Testis (tissue), 3 donors: ENCODE results near the gene CNGA3. TPM values are rescaled to one million over a fixed set of nuclear protein-coding genes. Genes with fewer than 3 reads are reported as not detected.

Experiments used
- DNase-seq: peaks from one replicate; pipeline ENCODE4 v3.0.0-alpha.2; 2019
- H3K27ac ChIP-seq, 2 donors: fragments of 200-600 bp; sonication (generic); one replicate each; pipeline ENCODE4 v1.5.1; 2019
- H3K27me3 ChIP-seq: fragments of 200-600 bp; sonication (generic); one replicate; pipeline ENCODE4 v1.5.1; 2019
- H3K36me3 ChIP-seq: fragments of 200-600 bp; sonication (generic); one replicate; pipeline ENCODE4 v1.5.1; 2017; ENCODE audit warnings: low read depth; ENCODE audit errors: missing control alignments
- H3K4me1 ChIP-seq: fragments of 200-600 bp; sonication (generic); one replicate; pipeline ENCODE4 v1.5.1; 2019
- H3K4me3 ChIP-seq, 2 donors: fragments of 200-600 bp; sonication (generic); one replicate each; pipeline ENCODE4 v1.5.1; 2017 to 2019
- H3K9me3 ChIP-seq: fragments of 200-600 bp; sonication (generic); one replicate; pipeline ENCODE4 v1.5.1; 2017
- CTCF ChIP-seq, 3 experiments: fragments of 450-650 bp in 2 of 3; fragments of 200-600 bp in 1 of 3; sonication (generic) in 1 of 3; IDR thresholded peaks; one replicate each; pipeline ENCODE4 v1.5.1; 2016 to 2019; ENCODE audit warnings: antibody characterized with exemption in 3 of 3, mild to moderate bottlenecking in 2 of 3, moderate library complexity in 1 of 3
- POLR2A ChIP-seq: fragments of 450-650 bp; IDR thresholded peaks from one replicate; pipeline ENCODE4 v1.6.1; 2017; ENCODE audit warnings: antibody characterized with exemption, mild to moderate bottlenecking, moderate library complexity
- WGBS, 2 donors: methylation state at CpG; one replicate each; pipeline ENCODE4 v1.1.5; 2018; 5-methylcytosine and 5-hydroxymethylcytosine counted together
- intact Hi-C: fragments of 100-400 bp; cut with DNase I; formaldehyde crosslinking; loops from one replicate; pipeline ENCODE4 v1.15.1; 2023; ENCODE audit warnings: low total_unique reads
- polyA plus RNA-seq: library from polyadenylated mRNA; stranded (reverse); fragments of 350-450 nt; fragmentation: Illumina TruSeq; extraction: RNeasy Lipid Tissue Mini Kit (QIAGEN cat#74804); gene quantifications from one replicate; pipeline ENCODE4 v1.2.3, GENCODE V29; 2014; ENCODE audit warnings: low read depth, low replicate concordance; ENCODE audit not compliant: insufficient read depth
- total RNA-seq, 2 donors: library from RNA; depleted of rRNA; stranded (reverse); fragments of >200 nt; gene quantifications; one replicate each; pipeline ENCODE4 v1.2.3, GENCODE V29; 2016

CNGA3 gene
- total and polyA plus RNA-seq, 3 donors from 2014 or later: 0.63 to 1.5 (median 1.1) TPM

GRCh38 chr2:98348066-98348561 is 1.9 kb downstream of the CNGA3 start:
- Histone ChIP-seq H3K27me3 (no peaks in the 10 kb centered on the region), H3K4me3 (no peak overlapping the region), H3K27ac (no peak overlapping the region), H3K9me3 (no peaks in the 10 kb centered on the region), H3K36me3 (no peaks in the 10 kb centered on the region), H3K4me1 (peaks cover 6% of the 10 kb centered on the region)
- DNase-seq: no peak
- 2 to 6% methylated on average over 15 of the region's 15 CpGs for WGBS, 2 donors
- intact Hi-C loops: no loop called here
- no peak for TF ChIP-seq POLR2A
- TF ChIP-seq CTCF (IDR thresholded peaks at IDR 0.05): no peak

- 86% methylated on average over 1 of the region's 1 CpG for whole genome bisulfite sequencing, 2 donors
- TF ChIP-seq CTCF (IDR thresholded peaks at IDR 0.05) (no peak), POLR2A (no peak)
Measured at GRCh38 chr2:98350411-98350810, 4.2 kb downstream of the CNGA3 start.

GRCh38 chr2:98355881-98356280 is 9.6 kb downstream of the CNGA3 start:
- Histone ChIP-seq H3K36me3 (no peaks in the 10 kb centered on the region), H3K4me1 (no peaks in the 10 kb centered on the region), H3K27me3 (no peaks in the 10 kb centered on the region), H3K27ac (no peak overlapping the region), H3K4me3 (no peak overlapping the region), H3K9me3 (no peaks in the 10 kb centered on the region)
- intact Hi-C loops: no loop called here
- TF ChIP-seq CTCF (IDR thresholded peaks at IDR 0.05): no peak
- no peak for TF ChIP-seq POLR2A
- DNase-seq: no peak
- 39 to 51% methylated on average over 3 of the region's 3 CpGs for WGBS, 2 donors

More at GRCh38 chr2:98350411-98350810, 4.2 kb downstream of the CNGA3 start:
- H3K27ac ChIP-seq: no peak overlapping the region
- H3K4me1 ChIP-seq: peaks cover 6% of the 10 kb centered on the region
- H3K9me3 ChIP-seq: no peaks in the 10 kb centered on the region
- H3K4me3 ChIP-seq: no peak overlapping the region
- intact Hi-C loops: no loop called here
- no peaks in the 10 kb centered on the region for H3K36me3 ChIP-seq
- no peak for DNase-seq
- H3K27me3 ChIP-seq: no peaks in the 10 kb centered on the region

GRCh38 chr2:98356729-98357128 is 10.5 kb downstream of the CNGA3 start:
- Histone ChIP-seq H3K27me3 (no peaks in the 10 kb centered on the region), H3K27ac (no peak overlapping the region), H3K9me3 (no peaks in the 10 kb centered on the region), H3K4me3 (no peak overlapping the region), H3K4me1 (no peaks in the 10 kb centered on the region), H3K36me3 (no peaks in the 10 kb centered on the region)
- WGBS, 2 donors: 88 to 92% methylated on average over 7 of the region's 7 CpGs
- no peak for TF ChIP-seq POLR2A
- no peak for TF ChIP-seq CTCF (IDR thresholded peaks at IDR 0.05)
- intact Hi-C loops: no loop called here
- DNase-seq: no peak

GRCh38 chr2:98357849-98358248 is 11.6 kb downstream of the CNGA3 start:
- 89 to 90% methylated on average over 3 of the region's 3 CpGs for WGBS, 2 donors
- intact Hi-C loops: no loop called here
- no peaks in the 10 kb centered on the region for H3K4me1 ChIP-seq
- H3K9me3 ChIP-seq: no peaks in the 10 kb centered on the region
- no peak overlapping the region for H3K27ac ChIP-seq
- no peaks in the 10 kb centered on the region for H3K36me3 ChIP-seq
- no peaks in the 10 kb centered on the region for H3K27me3 ChIP-seq
- no peak for DNase-seq
- no peak overlapping the region for H3K4me3 ChIP-seq
- TF ChIP-seq CTCF (IDR thresholded peaks at IDR 0.05) (no peak), POLR2A (no peak)
